GM19193 (cell line): ENCODE data around the gene SPRING1.

Experiments used
- POLR2A ChIP-seq: IDR thresholded peaks from 4 replicates; pipeline ENCODE4 v1.6.1; 2011; ENCODE audit not compliant: insufficient read depth, insufficient read length; ENCODE audit errors: extremely low read depth

The SPRING1 gene

GRCh38 chr12:116745554-116745953, 7.7 kb upstream of the SPRING1 start:
- no peak for TF ChIP-seq POLR2A

GRCh38 chr12:116744766-116745165, 6.9 kb upstream of the SPRING1 start:
- TF ChIP-seq POLR2A: no peak

GRCh38 chr12:116739381-116739887, 1.6 kb upstream of the SPRING1 start:
- TF ChIP-seq POLR2A: no peak

- TF ChIP-seq POLR2A: no peak
These were observed 701 bp downstream of the SPRING1 start for GRCh38 chr12:116736962-116737773.

GRCh38 chr12:116735951-116736599, 1.8 kb downstream of the SPRING1 start:
- no peak for TF ChIP-seq POLR2A

GRCh38 chr12:116735084-116735483, 2.8 kb downstream of the SPRING1 start:
- no peak for TF ChIP-seq POLR2A

GRCh38 chr12:116734156-116734768, 3.6 kb downstream of the SPRING1 start:
- no peak for TF ChIP-seq POLR2A

GRCh38 chr12:116731801-116732200, 6.1 kb downstream of the SPRING1 start:
- no peak for TF ChIP-seq POLR2A

- no peak for TF ChIP-seq POLR2A
These were observed 10.0 kb downstream of the SPRING1 start for GRCh38 chr12:116727891-116728290.

- TF ChIP-seq POLR2A: no peak
These were observed 10.6 kb downstream of the SPRING1 start for GRCh38 chr12:116727261-116727660.

- no peak for TF ChIP-seq POLR2A
These were observed 11.2 kb downstream of the SPRING1 start for GRCh38 chr12:116726694-116727093.

GRCh38 chr12:116722245-116722644, 15.6 kb downstream of the SPRING1 start:
- TF ChIP-seq POLR2A: no peak

GRCh38 chr12:116719731-116720528, 17.9 kb downstream of the SPRING1 start:
- no peak for TF ChIP-seq POLR2A

GRCh38 chr12:116718655-116719454, 19.0 kb downstream of the SPRING1 start:
- no peak for TF ChIP-seq POLR2A
